ENCODE measurements around the gene TNFRSF13B. TPM values are rescaled to one million over a fixed set of nuclear protein-coding genes. Genes with fewer than 3 reads are reported as not detected.
A peak's percentile ranks its signal among the peaks of the same experiment; 100 is the strongest.

The TNFRSF13B gene
- total RNA-seq, 1 donor: not detected

GRCh38 chr17:16934836-16935235 is 37.1 kb downstream of the TNFRSF13B start:
- H3K4me1 ChIP-seq (ENCODE audit: insufficient read depth, low read length): no peaks in the 10 kb centered on the region
- H3K4me2 ChIP-seq (ENCODE audit: insufficient read depth, low read length): no peak overlapping the region
- TF ChIP-seq, protein P1, sequence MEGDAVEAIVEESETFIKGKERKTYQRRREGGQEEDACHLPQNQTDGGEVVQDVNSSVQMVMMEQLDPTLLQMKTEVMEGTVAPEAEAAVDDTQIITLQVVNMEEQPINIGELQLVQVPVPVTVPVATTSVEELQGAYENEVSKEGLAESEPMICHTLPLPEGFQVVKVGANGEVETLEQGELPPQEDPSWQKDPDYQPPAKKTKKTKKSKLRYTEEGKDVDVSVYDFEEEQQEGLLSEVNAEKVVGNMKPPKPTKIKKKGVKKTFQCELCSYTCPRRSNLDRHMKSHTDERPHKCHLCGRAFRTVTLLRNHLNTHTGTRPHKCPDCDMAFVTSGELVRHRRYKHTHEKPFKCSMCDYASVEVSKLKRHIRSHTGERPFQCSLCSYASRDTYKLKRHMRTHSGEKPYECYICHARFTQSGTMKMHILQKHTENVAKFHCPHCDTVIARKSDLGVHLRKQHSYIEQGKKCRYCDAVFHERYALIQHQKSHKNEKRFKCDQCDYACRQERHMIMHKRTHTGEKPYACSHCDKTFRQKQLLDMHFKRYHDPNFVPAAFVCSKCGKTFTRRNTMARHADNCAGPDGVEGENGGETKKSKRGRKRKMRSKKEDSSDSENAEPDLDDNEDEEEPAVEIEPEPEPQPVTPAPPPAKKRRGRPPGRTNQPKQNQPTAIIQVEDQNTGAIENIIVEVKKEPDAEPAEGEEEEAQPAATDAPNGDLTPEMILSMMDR (IDR thresholded peaks at IDR 0.05; ENCODE audit: extremely low read depth, low read depth, low read length): no peak
- H3K27ac ChIP-seq (ENCODE audit: low read depth, low read length): no peak overlapping the region
- no peaks in the 10 kb centered on the region for H4K20me1 ChIP-seq (ENCODE audit: insufficient read depth, low read length)
- no peaks in the 10 kb centered on the region for H3K36me3 ChIP-seq (ENCODE audit: insufficient read depth, low read length)
- DNase-seq (ENCODE audit: insufficient read length, low spot score, missing footprints): peak; percentile 76
- peaks cover 39% of the 10 kb centered on the region for H3K27me3 ChIP-seq (ENCODE audit: insufficient read depth, low read length)
- H2AFZ ChIP-seq (ENCODE audit: low read length): no peak overlapping the region
- no peaks in the 10 kb centered on the region for H3K9me3 ChIP-seq (ENCODE audit: low read depth, low read length)
- no peaks in the 10 kb centered on the region for H3K79me2 ChIP-seq (ENCODE audit: insufficient read depth, low read length)
- no peak overlapping the region for H3K4me3 ChIP-seq (ENCODE audit: insufficient read depth, low read length)

DNA sequence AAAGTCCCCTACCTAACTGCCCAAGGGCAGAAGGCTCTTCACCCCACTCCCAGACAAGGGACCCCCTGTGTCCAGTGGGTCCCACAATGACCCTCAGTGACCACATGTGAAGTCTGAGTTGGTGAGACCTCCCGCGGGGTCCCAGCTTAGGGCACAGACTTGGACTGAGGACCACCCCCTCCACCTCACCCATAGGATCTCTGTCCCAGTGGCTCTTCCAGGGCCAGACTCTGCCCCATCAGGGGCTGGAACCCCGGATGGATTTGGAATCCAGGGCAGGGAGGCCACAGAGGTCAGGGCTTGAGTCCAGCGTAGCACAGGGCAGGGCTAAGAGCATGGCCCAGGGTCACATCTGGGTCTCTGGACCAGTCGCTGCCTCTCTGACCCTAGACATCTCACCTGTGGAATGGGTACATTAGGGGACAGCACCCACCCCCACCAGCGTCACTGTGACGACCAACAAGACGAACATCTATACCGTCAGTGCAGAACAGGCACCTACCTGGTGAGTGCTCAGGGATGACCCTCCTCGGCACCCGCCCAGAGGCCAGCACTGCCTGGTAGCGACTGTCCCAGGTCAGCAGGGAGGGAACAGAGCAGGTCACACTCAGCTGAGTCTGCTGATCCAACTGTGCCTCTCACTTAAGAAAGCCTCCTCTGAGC is 37.7 kb downstream of the TNFRSF13B start:
- Histone ChIP-seq H3K4me1 (ENCODE audit: insufficient read depth, low read length) (no peaks in the 10 kb centered on the region), H3K4me2 (ENCODE audit: insufficient read depth, low read length) (no peak overlapping the region), H3K9me3 (ENCODE audit: low read depth, low read length) (no peaks in the 10 kb centered on the region), H4K20me1 (ENCODE audit: insufficient read depth, low read length) (no peaks in the 10 kb centered on the region), H3K4me3 (ENCODE audit: insufficient read depth, low read length) (no peak overlapping the region), H3K27ac (ENCODE audit: low read depth, low read length) (no peak overlapping the region), H2AFZ (ENCODE audit: low read length) (no peak overlapping the region), H3K27me3 (ENCODE audit: insufficient read depth, low read length) (peaks cover 38% of the 10 kb centered on the region), H3K79me2 (ENCODE audit: insufficient read depth, low read length) (no peaks in the 10 kb centered on the region), H3K36me3 (ENCODE audit: insufficient read depth, low read length) (no peaks in the 10 kb centered on the region)
- DNase-seq (ENCODE audit: insufficient read length, low spot score, missing footprints): peak; percentile 35
- TF ChIP-seq, protein P1 (IDR thresholded peaks at IDR 0.05; ENCODE audit: extremely low read depth, low read depth, low read length): no peak

- H2AFZ ChIP-seq (ENCODE audit: low read length): no peak overlapping the region
- no peaks in the 10 kb centered on the region for H3K79me2 ChIP-seq (ENCODE audit: insufficient read depth, low read length)
- no peaks in the 10 kb centered on the region for H3K9me3 ChIP-seq (ENCODE audit: low read depth, low read length)
- TF ChIP-seq, protein P1 (IDR thresholded peaks at IDR 0.05; ENCODE audit: extremely low read depth, low read depth, low read length): no peak
- no peaks in the 10 kb centered on the region for H3K4me1 ChIP-seq (ENCODE audit: insufficient read depth, low read length)
- H4K20me1 ChIP-seq (ENCODE audit: insufficient read depth, low read length): no peaks in the 10 kb centered on the region
- H3K27ac ChIP-seq (ENCODE audit: low read depth, low read length): no peak overlapping the region
- no peak overlapping the region for H3K4me3 ChIP-seq (ENCODE audit: insufficient read depth, low read length)
- no peaks in the 10 kb centered on the region for H3K36me3 ChIP-seq (ENCODE audit: insufficient read depth, low read length)
- DNase-seq (ENCODE audit: insufficient read length, low spot score, missing footprints): peak; percentile 86
- H3K27me3 ChIP-seq (ENCODE audit: insufficient read depth, low read length): peaks cover 35% of the 10 kb centered on the region
- no peak overlapping the region for H3K4me2 ChIP-seq (ENCODE audit: insufficient read depth, low read length)
Measured at GRCh38 chr17:16933317-16934132, 38.4 kb downstream of the TNFRSF13B start.

DNA sequence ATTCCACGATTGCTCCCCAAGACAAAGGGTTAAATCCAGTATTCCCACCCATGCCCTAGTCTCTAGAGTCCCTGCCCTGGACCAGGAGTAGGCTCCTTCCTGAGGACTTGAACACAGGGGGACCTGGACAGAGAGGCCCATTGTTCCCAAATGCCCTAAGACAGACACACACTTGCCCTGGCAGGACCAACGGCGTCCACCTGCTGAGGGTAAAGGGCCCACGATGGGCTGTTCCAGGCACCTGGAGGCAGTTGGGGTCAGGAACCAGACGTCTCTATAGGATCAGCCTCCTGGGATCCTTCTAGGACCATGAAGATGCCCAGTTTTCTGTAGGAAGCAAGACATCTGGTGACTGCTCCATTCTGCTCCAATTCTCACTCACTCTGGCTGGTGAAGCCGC is 39.3 kb downstream of the TNFRSF13B start:
- TF ChIP-seq, protein P1 (IDR thresholded peaks at IDR 0.05; ENCODE audit: extremely low read depth, low read depth, low read length): no peak
- no peak overlapping the region for H3K4me2 ChIP-seq (ENCODE audit: insufficient read depth, low read length)
- no peaks in the 10 kb centered on the region for H3K36me3 ChIP-seq (ENCODE audit: insufficient read depth, low read length)
- no peak overlapping the region for H3K27ac ChIP-seq (ENCODE audit: low read depth, low read length)
- no peak overlapping the region for H3K4me3 ChIP-seq (ENCODE audit: insufficient read depth, low read length)
- H3K27me3 ChIP-seq (ENCODE audit: insufficient read depth, low read length): peaks cover 26% of the 10 kb centered on the region
- H3K79me2 ChIP-seq (ENCODE audit: insufficient read depth, low read length): no peaks in the 10 kb centered on the region
- no peak overlapping the region for H2AFZ ChIP-seq (ENCODE audit: low read length)
- no peaks in the 10 kb centered on the region for H3K9me3 ChIP-seq (ENCODE audit: low read depth, low read length)
- no peaks in the 10 kb centered on the region for H3K4me1 ChIP-seq (ENCODE audit: insufficient read depth, low read length)
- H4K20me1 ChIP-seq (ENCODE audit: insufficient read depth, low read length): no peaks in the 10 kb centered on the region
- peak; percentile 26 for DNase-seq (ENCODE audit: insufficient read length, low spot score, missing footprints)

All from osteoblast (primary cell).